GM19193 (cell line): ENCODE results near the gene TEX35.

Experiments
- POLR2A ChIP-seq: IDR thresholded peaks from 4 replicates; pipeline ENCODE4 v1.6.1; 2011; ENCODE audit not compliant: insufficient read depth, insufficient read length; ENCODE audit errors: extremely low read depth

TEX35 gene

GRCh38 chr1:178528228-178528952 is 15.5 kb downstream of the TEX35 start:
- no peak for TF ChIP-seq POLR2A

DNA sequence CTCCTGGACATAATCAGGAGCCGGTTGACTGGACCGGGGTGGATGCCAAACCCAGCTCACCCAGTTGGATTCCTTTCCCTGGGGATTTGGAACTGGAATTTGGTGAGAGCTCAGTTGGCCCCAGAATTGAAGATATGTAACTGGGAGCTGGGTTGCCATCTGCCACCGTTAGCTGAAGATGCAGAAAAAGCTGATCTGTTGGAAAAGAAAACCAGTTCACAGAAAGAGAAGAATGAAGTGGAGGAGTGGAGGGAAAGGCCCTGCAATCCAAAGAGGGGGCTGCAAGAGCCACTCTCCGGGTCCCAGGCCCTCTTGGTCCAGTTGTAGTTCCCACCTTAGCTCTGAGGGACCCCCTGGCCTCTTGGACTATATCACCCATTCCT is 16.0 kb downstream of the TEX35 start:
- TF ChIP-seq POLR2A: no peak

DNA sequence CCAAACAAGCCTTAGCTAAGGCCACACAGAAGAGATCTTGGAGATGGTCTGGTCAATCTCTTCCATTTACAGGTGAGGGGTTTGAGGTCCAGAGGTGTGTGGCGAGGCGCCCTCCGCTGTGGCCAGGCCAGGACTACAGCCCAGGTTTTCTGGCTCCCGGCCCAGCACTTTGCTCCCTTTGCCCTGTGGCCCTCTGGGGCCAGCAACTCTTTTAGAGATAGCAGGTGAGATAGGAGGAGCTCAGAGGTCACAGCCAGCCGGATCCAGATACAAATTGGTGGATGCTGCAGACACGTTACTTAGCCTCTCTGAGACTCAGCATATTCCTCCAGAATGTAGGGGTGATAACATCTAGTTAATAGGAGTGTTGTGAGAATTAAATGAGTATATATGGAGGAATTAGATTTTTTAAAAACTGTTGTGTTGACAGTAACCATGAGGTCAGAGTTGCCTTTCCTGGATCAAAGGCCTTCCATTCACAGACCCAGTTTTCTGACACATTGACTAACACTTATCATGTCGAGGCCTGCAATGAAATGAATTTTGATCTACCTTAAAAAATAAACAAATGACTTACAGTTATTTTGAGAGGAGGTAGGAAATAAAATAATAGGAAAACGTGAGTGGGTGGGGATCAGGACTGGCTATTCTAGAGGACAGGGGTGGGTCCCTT is 16.6 kb downstream of the TEX35 start:
- TF ChIP-seq POLR2A: no peak

DNA sequence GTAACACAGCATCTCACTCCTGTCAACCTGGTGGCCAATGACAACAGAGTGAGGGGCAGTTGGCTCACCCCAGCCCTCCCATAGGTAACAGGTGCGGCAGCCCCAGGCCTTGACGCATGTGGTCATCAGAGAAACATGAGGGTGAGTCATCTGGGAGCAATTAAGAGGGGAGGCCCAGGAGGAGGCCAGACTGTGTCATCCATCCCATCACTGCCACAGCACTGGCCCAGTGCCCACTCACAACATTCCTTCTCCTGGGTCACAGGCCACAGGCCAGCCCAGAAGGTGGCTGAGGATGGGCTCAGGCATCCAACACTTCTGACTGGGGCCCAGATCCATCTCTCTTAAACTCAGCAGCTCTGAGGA is 17.1 kb downstream of the TEX35 start:
- TF ChIP-seq POLR2A: no peak

DNA sequence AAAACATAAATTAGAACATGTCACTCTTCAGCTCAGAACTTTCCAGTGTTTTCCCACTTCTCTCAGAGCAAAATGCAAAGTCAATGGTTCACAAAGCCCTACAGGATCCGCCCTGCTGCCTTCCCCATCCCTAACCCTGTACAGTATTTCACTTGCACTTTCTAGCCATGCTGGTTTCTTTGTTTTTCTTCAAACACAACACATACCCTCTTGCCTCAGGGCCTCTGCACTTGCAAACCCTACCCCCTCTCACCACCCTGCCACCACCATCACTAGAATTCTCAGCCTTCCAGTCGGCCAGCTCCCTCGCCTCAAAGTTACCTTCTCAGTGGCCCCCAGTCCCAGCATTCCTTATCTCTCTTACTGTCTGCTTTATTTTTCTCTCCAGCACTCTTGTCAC is 17.6 kb downstream of the TEX35 start:
- TF ChIP-seq POLR2A: no peak

DNA sequence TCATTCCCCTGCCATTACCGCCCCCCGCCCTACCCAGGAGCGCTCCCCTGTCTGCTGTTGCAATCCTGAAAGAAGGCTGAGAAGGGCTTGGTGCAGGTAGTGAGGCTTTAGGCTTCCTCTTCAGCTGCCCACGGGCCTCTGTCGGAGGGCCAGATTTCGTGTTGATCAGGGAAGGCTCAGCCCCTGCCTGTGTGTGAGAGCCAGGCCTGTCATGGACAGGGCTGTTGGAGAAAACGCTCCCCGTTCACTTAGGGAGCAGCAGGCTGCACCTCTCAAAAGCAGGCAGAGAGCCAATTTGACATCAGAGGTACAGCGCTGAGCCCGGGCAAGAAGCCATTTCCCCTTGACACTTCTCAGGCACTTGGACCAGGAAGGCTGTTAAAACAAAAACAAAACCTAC is 19.0 kb downstream of the TEX35 start:
- no peak for TF ChIP-seq POLR2A

- TF ChIP-seq POLR2A: no peak
Observed at GRCh38 chr1:178532392-178532791, 19.5 kb downstream of the TEX35 start.

DNA sequence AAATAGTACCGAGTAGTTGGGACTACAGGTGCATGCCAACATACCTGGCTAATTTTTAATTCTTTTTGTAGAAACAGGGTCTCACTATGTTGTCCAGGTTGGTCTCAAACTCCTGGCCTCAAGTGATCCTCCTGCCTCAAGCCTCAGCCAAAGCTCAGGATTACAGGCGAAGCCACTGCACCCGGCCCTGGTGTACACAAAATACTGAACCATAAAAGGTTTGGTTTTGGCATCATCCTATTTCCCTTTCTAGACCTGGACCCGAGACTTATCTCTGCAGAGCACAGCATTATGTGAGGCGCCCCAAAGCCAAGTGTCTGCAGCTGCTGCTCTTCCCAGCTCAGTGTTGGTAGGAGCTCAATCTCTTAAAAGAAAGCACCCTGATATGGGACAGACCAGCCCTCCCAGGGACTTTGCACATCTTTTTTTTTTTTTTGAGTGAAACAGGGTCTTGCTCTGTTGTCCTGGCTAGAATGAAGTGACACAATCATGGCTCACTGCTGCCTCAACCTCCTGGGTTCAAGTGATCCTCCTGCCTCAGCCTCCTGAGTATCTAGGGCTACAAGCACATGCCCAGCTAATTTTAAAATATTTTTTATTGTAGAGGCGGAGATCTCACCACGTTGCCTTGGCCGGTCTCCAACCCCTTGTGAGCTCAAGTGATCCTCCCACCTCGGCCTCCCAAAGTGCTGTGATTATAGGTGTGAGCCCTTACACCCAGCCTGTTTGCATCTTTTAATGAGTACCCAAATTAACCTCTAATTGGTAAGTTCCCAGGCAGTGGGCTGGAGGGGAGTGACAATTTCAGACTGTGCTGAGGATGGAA is 20.4 kb downstream of the TEX35 start:
- no peak for TF ChIP-seq POLR2A

DNA sequence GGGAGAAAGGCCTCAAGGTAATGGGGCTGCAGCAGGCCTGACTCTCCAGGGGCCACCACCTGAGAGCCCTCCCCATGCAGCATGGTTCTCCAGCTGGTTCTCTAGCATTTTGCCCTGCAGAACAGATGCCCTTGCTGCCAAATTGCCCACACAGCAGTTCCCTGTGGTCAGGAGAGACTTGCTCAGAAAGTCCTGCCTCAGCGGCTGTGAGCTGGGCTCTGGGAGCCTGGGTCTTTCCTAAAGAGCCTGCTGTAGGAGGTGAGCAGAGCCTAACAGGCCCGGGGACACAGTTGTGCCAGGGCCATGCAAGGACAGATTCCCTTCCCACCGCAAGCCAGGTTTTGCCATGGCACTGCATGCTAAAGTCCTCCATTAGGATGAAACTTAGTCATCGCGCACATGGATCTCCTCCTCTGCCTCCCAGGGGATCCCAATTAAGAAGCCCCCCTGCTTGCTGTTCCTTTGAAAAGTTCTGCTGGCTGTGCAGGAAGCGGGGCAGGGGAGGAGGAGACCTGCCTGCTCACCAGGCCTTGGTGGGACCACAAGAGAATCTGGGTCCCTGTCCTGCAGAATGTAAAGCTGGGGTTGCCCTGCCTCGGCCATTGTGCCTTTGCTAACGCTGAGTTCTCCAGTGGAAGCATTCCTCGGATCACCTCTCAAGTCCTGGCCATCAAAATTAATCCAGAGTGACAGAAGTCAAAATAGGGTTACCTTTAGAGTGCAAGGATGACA is 21.4 kb downstream of the TEX35 start:
- no peak for TF ChIP-seq POLR2A

DNA sequence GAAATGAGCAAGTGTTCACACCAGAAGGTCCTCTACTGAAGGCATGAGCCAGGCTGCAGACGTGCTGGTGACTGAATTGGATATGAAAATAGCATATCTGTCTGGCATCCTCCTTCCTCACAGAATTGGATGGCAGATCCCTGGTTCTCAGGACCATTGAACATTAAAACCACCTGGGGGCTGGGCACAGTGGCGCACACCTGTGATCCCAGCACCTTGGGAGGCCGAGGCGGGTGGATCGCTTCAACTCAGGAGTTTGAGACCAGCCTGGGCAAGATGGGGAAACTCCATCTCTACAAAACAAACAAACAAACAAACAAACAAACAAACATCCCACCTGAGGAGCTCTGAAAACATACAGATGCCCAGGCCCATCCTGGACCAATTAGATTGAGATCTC is 23.4 kb downstream of the TEX35 start:
- no peak for TF ChIP-seq POLR2A

- no peak for TF ChIP-seq POLR2A
Observed at GRCh38 chr1:178536844-178537371, 24.0 kb downstream of the TEX35 start.

GRCh38 chr1:178537382-178538090 is 24.6 kb downstream of the TEX35 start:
- TF ChIP-seq POLR2A: no peak

DNA sequence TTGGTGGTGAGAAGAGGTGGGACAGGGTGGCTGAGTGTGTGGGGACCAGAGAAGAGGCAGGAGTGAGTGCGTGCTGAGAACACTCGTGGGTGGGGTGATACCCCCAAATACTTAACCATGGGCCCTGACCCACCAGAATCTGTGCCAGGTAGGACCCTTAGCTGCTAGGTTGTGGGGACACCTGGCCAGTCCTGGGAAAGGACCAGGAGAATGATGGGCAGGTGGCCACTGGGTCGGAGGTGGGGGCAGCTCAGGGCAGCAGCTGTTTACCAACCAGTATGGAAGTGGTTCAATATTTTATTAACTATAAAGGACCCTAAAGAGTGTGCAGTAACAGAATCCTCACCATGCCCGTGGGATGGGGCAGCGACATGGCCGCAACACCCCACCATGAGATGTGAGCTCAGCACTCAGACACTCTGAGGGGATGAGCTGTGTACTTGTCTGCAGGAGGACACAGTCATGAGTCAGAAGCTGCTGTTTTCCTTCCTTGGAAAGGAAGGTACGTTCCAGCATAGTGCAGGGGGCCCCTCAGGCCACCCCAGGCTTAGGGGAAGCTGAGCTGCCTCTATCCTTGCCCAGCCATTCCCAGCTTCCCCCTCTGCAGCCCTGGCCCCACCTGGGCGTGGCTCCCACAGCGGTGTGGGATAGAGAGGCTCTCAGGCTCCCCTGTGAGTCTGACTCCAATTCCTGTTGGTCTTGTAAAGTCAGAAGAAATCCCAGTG is 25.4 kb downstream of the TEX35 start:
- no peak for TF ChIP-seq POLR2A

DNA sequence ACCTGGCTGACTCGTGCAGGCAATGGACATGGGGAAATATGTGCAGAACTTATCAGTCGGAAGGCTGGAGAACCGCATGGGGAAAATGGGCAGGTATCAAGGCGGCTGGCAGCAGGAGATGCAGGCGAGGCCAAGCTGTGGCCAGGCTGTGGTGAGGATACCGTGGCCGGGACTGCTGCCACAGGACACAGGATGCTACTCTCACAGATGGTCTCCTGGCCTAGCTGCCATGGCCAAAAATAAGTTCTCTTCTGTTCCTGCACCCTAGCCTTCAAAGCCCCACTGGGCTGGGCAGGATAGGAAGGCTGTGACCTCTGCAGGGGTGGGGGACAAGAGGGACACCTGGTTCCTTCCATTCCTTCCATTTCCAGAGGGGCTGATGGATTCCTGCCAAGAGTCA is 26.4 kb downstream of the TEX35 start:
- TF ChIP-seq POLR2A: no peak

DNA sequence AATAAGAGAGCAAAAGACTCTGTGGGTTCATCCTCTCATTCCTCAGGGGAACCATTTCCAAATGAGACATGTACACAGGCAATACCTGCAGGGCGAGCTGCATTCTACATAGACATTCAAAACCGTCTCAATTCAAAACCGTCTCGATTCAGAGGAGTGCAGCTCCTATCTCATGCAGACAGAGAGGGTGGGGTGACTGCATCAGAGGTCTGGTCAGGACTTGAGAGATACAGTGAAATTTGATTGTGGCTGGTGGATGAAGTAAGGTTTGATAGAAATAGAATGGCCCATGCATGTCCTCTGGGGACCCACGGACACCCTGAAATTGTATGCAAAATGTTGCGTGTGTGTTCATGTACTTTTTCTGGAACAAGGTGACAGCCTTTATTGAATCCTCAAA is 27.3 kb downstream of the TEX35 start:
- no peak for TF ChIP-seq POLR2A
